Smooth muscle cell (in vitro differentiated cells): ENCODE results near the gene ITPKA. TPM values are rescaled to one million over a fixed set of nuclear protein-coding genes. Genes with fewer than 3 reads are reported as not detected.

Experiments used
- DNase-seq: peaks from one replicate; lab custom pipeline; 2025; ENCODE audit not compliant: unreplicated experiment; lab: John Stamatoyannopoulos, UW
- H2AFZ ChIP-seq: fragments of 200-600 bp; sonication (generic); 2 replicates; pipeline ENCODE4 v1.6.0; 2016; ENCODE audit warnings: antibody characterized with exemption, low read depth, mild to moderate bottlenecking
- H3F3A ChIP-seq: fragments of 200-600 bp; sonication (generic); 2 replicates; pipeline ENCODE4 v1.6.0; 2017; ENCODE audit warnings: antibody characterized with exemption, low read depth
- H3K27ac ChIP-seq: fragments of 200-600 bp; sonication (generic); 2 replicates; pipeline ENCODE4 v1.5.1; 2016; ENCODE audit warnings: low read depth, mild to moderate bottlenecking
- H3K27me3 ChIP-seq: fragments of 200-600 bp; sonication (generic); 2 replicates; pipeline ENCODE4 v1.6.1; 2016; ENCODE audit warnings: low read depth, mild to moderate bottlenecking
- H3K36me3 ChIP-seq: fragments of 200-600 bp; sonication (generic); 2 replicates; pipeline ENCODE4 v1.5.1; 2016; ENCODE audit warnings: low read depth
- H3K4me1 ChIP-seq: fragments of 200-600 bp; sonication (generic); 2 replicates; pipeline ENCODE4 v1.5.1; 2016; ENCODE audit warnings: low read depth
- H3K4me2 ChIP-seq: fragments of 200-600 bp; sonication (generic); 2 replicates; pipeline ENCODE4 v1.6.0; 2016; ENCODE audit warnings: mild to moderate bottlenecking
- H3K4me3 ChIP-seq: fragments of 200-600 bp; sonication (generic); 2 replicates; pipeline ENCODE4 v1.5.1; 2016; ENCODE audit warnings: mild to moderate bottlenecking
- H3K79me2 ChIP-seq: fragments of 200-600 bp; sonication (generic); 2 replicates; pipeline ENCODE4 v1.6.0; 2016; ENCODE audit warnings: low read depth, mild to moderate bottlenecking
- H3K9ac ChIP-seq: fragments of 200-600 bp; sonication (generic); 2 replicates; pipeline ENCODE4 v1.6.0; 2016; ENCODE audit warnings: low read depth
- H3K9me3 ChIP-seq: fragments of 200-600 bp; sonication (generic); replicated peaks from 2 replicates; pipeline ENCODE4 v1.5.1; 2016; ENCODE audit warnings: low read depth
- H4K20me1 ChIP-seq: fragments of 200-600 bp; sonication (generic); 2 replicates; pipeline ENCODE4 v1.6.0; 2016; ENCODE audit warnings: low read depth
- WGBS: methylation state at CpG from one replicate; pipeline ENCODE4 v1.1.7; 2016; ENCODE audit warnings: low lambda C conversion rate; 5-methylcytosine and 5-hydroxymethylcytosine counted together
- polyA plus RNA-seq: library from polyadenylated mRNA; unstranded; fragments of >200 nt; fragmentation: Nextera tagmentation; extraction: Ambion mirVana; gene quantifications from 2 replicates; pipeline ENCODE4 v1.2.1, GENCODE V29; 2016
- total RNA-seq: library from RNA; depleted of rRNA; stranded (reverse); fragments of >200 nt; gene quantifications from 2 replicates; pipeline ENCODE4 v1.2.3, GENCODE V29; 2014
- TF ChIP-seq, protein P1 (sequence below): fragments of 200-600 bp; sonication (generic); IDR thresholded peaks from 2 replicates; pipeline ENCODE4 v1.5.1; 2017; ENCODE audit warnings: borderline replicate concordance, mild to moderate bottlenecking, antibody characterized with exemption; ENCODE audit not compliant: insufficient read depth, poor library complexity, severe bottlenecking

The ITPKA gene
- total and polyA plus RNA-seq, 2 experiments from 2014 or later, result 2.1 to 2.8 TPM

DNA sequence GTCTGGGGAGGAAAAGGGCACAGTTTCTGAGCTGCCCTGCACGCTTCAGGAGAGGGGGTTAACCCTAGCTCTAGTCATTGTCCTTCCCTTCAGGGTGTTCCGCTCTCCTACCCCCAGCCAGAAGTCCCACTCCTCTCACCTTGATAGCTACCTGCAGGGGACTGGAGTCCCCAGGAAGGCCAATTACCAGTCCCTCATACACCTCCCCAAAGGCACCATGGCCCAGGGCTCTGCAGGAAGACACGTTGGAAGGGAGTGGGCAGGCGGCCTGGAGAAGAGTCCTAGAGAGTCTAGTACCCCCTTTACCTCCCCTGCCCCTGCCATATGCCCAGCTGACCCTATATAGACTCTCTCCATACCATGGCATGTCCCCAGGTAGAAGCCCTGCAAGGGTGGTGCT lies 12.1 kb downstream of the ITPKA start:
- Histone ChIP-seq H3K27ac (no peak overlapping the region), H3K27me3 (peaks cover 97% of the 10 kb centered on the region), H3K4me1 (peaks cover 11% of the 10 kb centered on the region), H3F3A (no peaks in the 10 kb centered on the region), H3K9me3 (no peaks in the 10 kb centered on the region), H2AFZ (no peak overlapping the region), H3K9ac (no peak overlapping the region), H3K36me3 (no peaks in the 10 kb centered on the region), H3K4me2 (no peak overlapping the region), H4K20me1 (no peaks in the 10 kb centered on the region), H3K4me3 (no peak overlapping the region), H3K79me2 (no peaks in the 10 kb centered on the region)
- 78% methylated on average over 4 of the region's 4 CpGs for WGBS
- TF ChIP-seq, protein P1, sequence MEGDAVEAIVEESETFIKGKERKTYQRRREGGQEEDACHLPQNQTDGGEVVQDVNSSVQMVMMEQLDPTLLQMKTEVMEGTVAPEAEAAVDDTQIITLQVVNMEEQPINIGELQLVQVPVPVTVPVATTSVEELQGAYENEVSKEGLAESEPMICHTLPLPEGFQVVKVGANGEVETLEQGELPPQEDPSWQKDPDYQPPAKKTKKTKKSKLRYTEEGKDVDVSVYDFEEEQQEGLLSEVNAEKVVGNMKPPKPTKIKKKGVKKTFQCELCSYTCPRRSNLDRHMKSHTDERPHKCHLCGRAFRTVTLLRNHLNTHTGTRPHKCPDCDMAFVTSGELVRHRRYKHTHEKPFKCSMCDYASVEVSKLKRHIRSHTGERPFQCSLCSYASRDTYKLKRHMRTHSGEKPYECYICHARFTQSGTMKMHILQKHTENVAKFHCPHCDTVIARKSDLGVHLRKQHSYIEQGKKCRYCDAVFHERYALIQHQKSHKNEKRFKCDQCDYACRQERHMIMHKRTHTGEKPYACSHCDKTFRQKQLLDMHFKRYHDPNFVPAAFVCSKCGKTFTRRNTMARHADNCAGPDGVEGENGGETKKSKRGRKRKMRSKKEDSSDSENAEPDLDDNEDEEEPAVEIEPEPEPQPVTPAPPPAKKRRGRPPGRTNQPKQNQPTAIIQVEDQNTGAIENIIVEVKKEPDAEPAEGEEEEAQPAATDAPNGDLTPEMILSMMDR, result no peak
- DNase-seq, result no peak

DNA sequence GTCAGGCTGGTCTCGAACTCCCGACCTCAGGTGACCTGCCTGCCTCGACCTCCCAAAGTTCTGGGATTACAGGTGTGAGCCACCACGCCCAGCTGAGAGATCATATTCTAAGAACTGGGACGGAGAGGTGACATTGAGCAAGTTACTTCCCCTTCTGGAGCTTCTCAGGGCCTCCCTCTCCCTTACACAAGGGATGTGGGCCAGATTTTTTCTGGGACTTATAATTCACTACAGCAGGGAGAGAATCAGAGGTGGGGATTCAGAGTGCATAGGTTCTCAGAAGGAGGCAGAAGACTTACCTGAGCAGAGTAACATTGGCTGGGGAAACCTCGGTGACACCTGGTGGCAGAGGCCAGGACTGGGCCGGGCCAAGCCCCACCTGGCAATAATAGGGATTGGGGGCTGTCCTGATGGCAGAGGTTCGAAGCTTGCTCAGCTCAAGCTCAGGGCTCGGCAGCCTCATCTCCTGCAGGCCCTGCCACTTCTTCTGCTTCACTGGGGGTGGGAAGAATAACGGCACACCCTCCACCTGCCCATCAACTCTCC lies 13.2 kb downstream of the ITPKA start:
- no peak for DNase-seq
- Histone ChIP-seq H3K79me2 (no peaks in the 10 kb centered on the region), H3K36me3 (no peaks in the 10 kb centered on the region), H3K27me3 (peaks cover 97% of the 10 kb centered on the region), H2AFZ (no peak overlapping the region), H3K9ac (no peak overlapping the region), H3K4me3 (no peak overlapping the region), H3K4me1 (peaks cover 12% of the 10 kb centered on the region), H3F3A (no peaks in the 10 kb centered on the region), H4K20me1 (no peaks in the 10 kb centered on the region), H3K27ac (no peak overlapping the region), H3K9me3 (no peaks in the 10 kb centered on the region), H3K4me2 (no peak overlapping the region)
- 78% methylated on average over 10 of the region's 10 CpGs for WGBS
- TF ChIP-seq, protein P1, result no peak

DNA sequence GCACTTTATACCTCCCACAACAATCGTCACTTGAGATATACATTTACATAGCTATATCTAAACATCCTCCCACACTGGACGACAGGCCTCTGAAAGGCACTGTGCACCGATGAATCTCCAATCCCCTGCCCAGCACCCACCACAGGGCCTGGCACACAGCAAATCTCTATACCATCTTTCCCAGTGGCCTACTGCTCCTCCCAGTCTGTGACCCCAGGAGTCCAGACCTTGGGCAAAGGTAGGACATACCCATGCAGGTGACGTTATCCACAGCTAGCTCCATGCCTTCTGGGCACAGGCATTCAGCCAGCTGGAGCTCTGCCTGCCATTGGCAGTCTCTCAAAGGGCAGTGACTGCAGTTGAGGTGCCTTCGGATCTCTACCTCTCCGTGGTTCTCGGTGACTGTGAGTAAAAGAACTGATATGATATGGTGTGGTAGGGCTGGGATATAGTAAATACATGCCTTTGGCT lies 14.2 kb downstream of the ITPKA start:
- no peak overlapping the region for H2AFZ ChIP-seq
- no peaks in the 10 kb centered on the region for H4K20me1 ChIP-seq
- H3K9ac ChIP-seq, result no peak overlapping the region
- TF ChIP-seq, protein P1, result no peak
- no peaks in the 10 kb centered on the region for H3F3A ChIP-seq
- H3K4me2 ChIP-seq, result no peak overlapping the region
- no peaks in the 10 kb centered on the region for H3K79me2 ChIP-seq
- H3K36me3 ChIP-seq, result no peaks in the 10 kb centered on the region
- H3K27ac ChIP-seq, result no peak overlapping the region
- no peak overlapping the region for H3K4me3 ChIP-seq
- H3K9me3 ChIP-seq, result no peaks in the 10 kb centered on the region
- no peak for DNase-seq
- H3K27me3 ChIP-seq, result peaks cover 97% of the 10 kb centered on the region
- H3K4me1 ChIP-seq, result peaks cover 14% of the 10 kb centered on the region
- WGBS, result 84% methylated on average over 7 of the region's 7 CpGs

GRCh38 chr15:41510728-41511127 lies 17.1 kb downstream of the ITPKA start:
- H3K9me3 ChIP-seq, result no peaks in the 10 kb centered on the region
- peaks cover 24% of the 10 kb centered on the region for H3K4me1 ChIP-seq
- H3K27me3 ChIP-seq, result peaks cover 76% of the 10 kb centered on the region
- WGBS, result 55% methylated on average over 7 of the region's 7 CpGs
- H3K4me2 ChIP-seq, result no peak overlapping the region
- TF ChIP-seq, protein P1, result no peak
- no peak overlapping the region for H3K27ac ChIP-seq
- no peak for DNase-seq
- H3K4me3 ChIP-seq, result no peak overlapping the region
- H2AFZ ChIP-seq, result no peak overlapping the region
- H3K9ac ChIP-seq, result no peak overlapping the region
- H3K36me3 ChIP-seq, result no peaks in the 10 kb centered on the region
- H3F3A ChIP-seq, result no peaks in the 10 kb centered on the region
- H4K20me1 ChIP-seq, result no peaks in the 10 kb centered on the region
- no peaks in the 10 kb centered on the region for H3K79me2 ChIP-seq
